Ascending aorta (tissue), 2 donors: ENCODE measurements around the gene FOXP1. TPM values are rescaled to one million over a fixed set of nuclear protein-coding genes. Genes with fewer than 3 reads are reported as not detected.

Experiments used
- DNase-seq, 2 donors: peaks; one replicate each; pipeline ENCODE4 v3.0.0-alpha.2; 2019; ENCODE audit warnings: low spot score in 2 of 2
- H3K27ac ChIP-seq, 2 donors: fragments of 200-600 bp; sonication (generic); one replicate each; pipeline ENCODE4 v1.5.1; 2016 to 2017; ENCODE audit warnings: mild to moderate bottlenecking in 1 of 2
- H3K27me3 ChIP-seq: fragments of 200-600 bp; sonication (generic); one replicate; pipeline ENCODE4 v1.5.1; 2017
- H3K36me3 ChIP-seq, 2 donors: fragments of 200-600 bp; sonication (generic); one replicate each; pipeline ENCODE4 v1.5.1; 2016
- H3K4me1 ChIP-seq, 2 donors: fragments of 200-600 bp; sonication (generic); one replicate each; pipeline ENCODE4 v1.5.1; 2016 to 2017; ENCODE audit warnings: mild to moderate bottlenecking in 1 of 2
- H3K4me3 ChIP-seq, 2 donors: fragments of 200-600 bp; sonication (generic); one replicate each; pipeline ENCODE4 v1.5.1; 2016 to 2017; ENCODE audit warnings: mild to moderate bottlenecking in 1 of 2
- H3K9me3 ChIP-seq, 2 donors: fragments of 200-600 bp; sonication (generic); one replicate each; pipeline ENCODE4 v1.5.1; 2016
- CTCF ChIP-seq, 3 experiments: fragments of 200-600 bp in 2 of 3; fragments of 450-650 bp in 1 of 3; sonication (generic) in 2 of 3; IDR thresholded peaks; one replicate each; pipeline ENCODE4 v1.5.1; 2016 to 2019; ENCODE audit warnings: antibody characterized with exemption in 3 of 3, mild to moderate bottlenecking in 1 of 3, moderate library complexity in 1 of 3
- intact Hi-C: fragments of 100-400 bp; cut with DNase I; formaldehyde crosslinking; loops from one replicate; pipeline ENCODE4 v1.15.1; 2023
- total RNA-seq: library from RNA; depleted of rRNA; stranded (reverse); fragments of >200 nt; gene quantifications from one replicate; pipeline ENCODE4 v1.1.0, GENCODE V29; 2016

Gene FOXP1
- total RNA-seq, 1 donor from 2014 or later: 171 TPM

- Histone ChIP-seq H3K36me3 (no peaks in the 10 kb centered on the region), H3K27me3 (no peaks in the 10 kb centered on the region), H3K9me3 (no peaks in the 10 kb centered on the region), H3K4me1 (peaks cover 3 to 32% of the 10 kb centered on the region in 2 donors), H3K27ac (peak overlapping the region; percentile 36 to 55), H3K4me3 (no peak overlapping the region)
- intact Hi-C loops: loop anchor here (10.0 kb wide), 2 partner anchors 128 to 408 kb away; partner anchors contain the start of gene FOXP1
- no peak for TF ChIP-seq CTCF (IDR thresholded peaks at IDR 0.05)
- DNase-seq: no peak
Measured at GRCh38 chr3:71176366-71176765, 407.2 kb downstream of the FOXP1 start.

- no peak for DNase-seq
- H3K4me1 ChIP-seq: peaks cover 3 to 37% of the 10 kb centered on the region in 2 donors
- intact Hi-C loops: loop anchor here (10.0 kb wide), 2 partner anchors 129 to 409 kb away; partner anchors contain the start of gene FOXP1
Measured at GRCh38 chr3:71175691-71176365, 407.7 kb downstream of the FOXP1 start.

GRCh38 chr3:71172951-71173350 is 410.6 kb downstream of the FOXP1 start:
- TF ChIP-seq CTCF (IDR thresholded peaks at IDR 0.05): no peak
- Histone ChIP-seq H3K27ac (peak overlapping the region; percentile 76 to 77), H3K4me1 (peaks cover 5 to 49% of the 10 kb centered on the region in 2 donors), H3K27me3 (no peaks in the 10 kb centered on the region), H3K4me3 (peak overlapping the region in 1 of 2 donors; percentile 35), H3K36me3 (no peaks in the 10 kb centered on the region), H3K9me3 (no peaks in the 10 kb centered on the region)
- intact Hi-C loops: loop anchor here (5.0 to 10.0 kb wide), 4 partner anchors 34 to 412 kb away; partner anchors contain the start of gene FOXP1
- DNase-seq: no peak

More at GRCh38 chr3:71175691-71176365, 407.7 kb downstream of the FOXP1 start:
- Histone ChIP-seq H3K36me3 (no peaks in the 10 kb centered on the region), H3K9me3 (no peaks in the 10 kb centered on the region), H3K4me3 (no peak overlapping the region), H3K27me3 (no peaks in the 10 kb centered on the region), H3K27ac (peak overlapping the region; percentile 36 to 55)
- no peak for TF ChIP-seq CTCF (IDR thresholded peaks at IDR 0.05)

GRCh38 chr3:71172189-71172588 is 411.3 kb downstream of the FOXP1 start:
- DNase-seq: no peak
- Histone ChIP-seq H3K4me1 (peaks cover 5 to 54% of the 10 kb centered on the region in 2 donors), H3K4me3 (peak overlapping the region in 1 of 2 donors; percentile 35), H3K36me3 (no peaks in the 10 kb centered on the region), H3K9me3 (no peaks in the 10 kb centered on the region), H3K27ac (peak overlapping the region; percentile 76 to 77), H3K27me3 (no peaks in the 10 kb centered on the region)
- TF ChIP-seq CTCF (IDR thresholded peaks at IDR 0.05): no peak
- intact Hi-C loops: loop anchor here (5.0 to 10.0 kb wide), 4 partner anchors 35 to 413 kb away; partner anchors contain the start of gene FOXP1

GRCh38 chr3:71171247-71171646 is 412.3 kb downstream of the FOXP1 start:
- Histone ChIP-seq H3K4me1 (peaks cover 5 to 58% of the 10 kb centered on the region in 2 donors), H3K36me3 (no peaks in the 10 kb centered on the region), H3K27ac (peak overlapping the region; percentile 76 to 77), H3K9me3 (no peaks in the 10 kb centered on the region), H3K27me3 (no peaks in the 10 kb centered on the region), H3K4me3 (no peak overlapping the region)
- intact Hi-C loops: loop anchor here (5.0 to 10.0 kb wide), 4 partner anchors 36 to 414 kb away; partner anchors contain the start of gene FOXP1
- no peak for DNase-seq
- no peak for TF ChIP-seq CTCF (IDR thresholded peaks at IDR 0.05)
